ENCODE measurements around the gene DHRS7C.

- TF ChIP-seq CTCF (IDR thresholded peaks at IDR 0.05) = no peak
- no peak for TF ChIP-seq POLR2A (IDR thresholded peaks at IDR 0.05)
Measured at GRCh38 chr17:9839433-9839832, 48.0 kb upstream of the DHRS7C start.
